GM21825 (cell line): ENCODE measurements around the gene CRK.
"Not testable (repeated sequence)": the region's sequence is repeated elsewhere in the genome, so short reads cannot be mapped to it uniquely, and the experiment has no call there.

Source experiments
- ATAC-seq: cut with Tn5 transposase; IDR thresholded peaks from one replicate; pipeline ENCODE4 v1.9.1; 2021; ENCODE audit warnings: mild to moderate bottlenecking, moderate library complexity; ENCODE audit not compliant: unreplicated experiment

CRK gene

DNA sequence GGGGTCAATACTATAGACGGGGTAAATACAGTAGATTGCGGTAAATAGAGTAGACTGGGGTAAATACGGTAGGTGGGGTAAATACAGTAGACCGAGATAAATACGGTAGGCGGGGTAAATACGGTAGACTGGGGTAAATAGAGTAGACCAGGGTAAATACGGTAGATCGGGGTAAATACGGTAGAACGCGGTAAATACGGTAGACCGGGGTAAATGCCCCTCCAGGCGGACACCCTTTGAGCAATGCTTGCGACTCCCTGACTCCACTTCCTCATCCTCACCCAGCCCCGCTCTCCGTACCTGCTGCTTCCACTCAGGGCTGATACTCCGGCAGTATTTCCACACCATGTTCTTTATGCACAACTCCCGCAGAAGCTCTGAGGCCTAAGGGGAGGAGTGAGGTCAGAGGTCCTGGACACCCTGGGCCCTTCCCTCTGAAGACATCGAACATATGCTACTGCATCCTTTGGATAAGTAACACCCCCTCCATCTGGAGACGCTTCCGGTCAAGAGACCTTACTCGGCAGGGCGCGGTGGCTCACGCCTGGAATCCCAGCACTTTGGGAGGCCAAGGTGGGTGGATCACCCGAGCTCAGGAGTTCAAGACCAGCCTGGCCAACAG lies 13.3 kb upstream of the CRK start:
- ATAC-seq, result no peak

- no peak for ATAC-seq
Measured at GRCh38 chr17:1467898-1468492, 12.0 kb upstream of the CRK start.

DNA sequence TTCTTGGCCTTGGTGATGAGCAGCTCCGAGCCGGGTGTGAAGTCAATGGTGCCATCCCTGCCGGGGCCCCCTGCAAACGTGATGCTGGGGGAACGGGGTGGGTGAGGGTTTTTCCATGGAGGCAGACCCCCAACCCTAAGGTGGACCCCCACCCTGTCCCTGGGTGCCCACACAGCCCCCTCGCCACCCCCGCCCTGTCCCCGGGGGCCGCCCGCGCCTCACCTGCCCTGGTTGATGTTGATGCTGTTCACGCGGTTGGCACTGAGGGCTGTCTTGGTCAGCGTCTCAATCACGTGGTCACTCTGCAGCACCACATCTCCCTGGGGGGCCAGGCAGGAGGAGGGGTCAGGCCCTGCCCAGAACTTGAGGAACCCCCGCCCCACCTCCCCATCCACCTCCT lies 11.2 kb upstream of the CRK start:
- ATAC-seq, result no peak

GRCh38 chr17:1464186-1464585 lies 8.2 kb upstream of the CRK start:
- no peak for ATAC-seq

GRCh38 chr17:1462164-1463112 lies 6.4 kb upstream of the CRK start:
- ATAC-seq, result no peak

- no peak for ATAC-seq
Measured at GRCh38 chr17:1461198-1461944, 5.3 kb upstream of the CRK start.

DNA sequence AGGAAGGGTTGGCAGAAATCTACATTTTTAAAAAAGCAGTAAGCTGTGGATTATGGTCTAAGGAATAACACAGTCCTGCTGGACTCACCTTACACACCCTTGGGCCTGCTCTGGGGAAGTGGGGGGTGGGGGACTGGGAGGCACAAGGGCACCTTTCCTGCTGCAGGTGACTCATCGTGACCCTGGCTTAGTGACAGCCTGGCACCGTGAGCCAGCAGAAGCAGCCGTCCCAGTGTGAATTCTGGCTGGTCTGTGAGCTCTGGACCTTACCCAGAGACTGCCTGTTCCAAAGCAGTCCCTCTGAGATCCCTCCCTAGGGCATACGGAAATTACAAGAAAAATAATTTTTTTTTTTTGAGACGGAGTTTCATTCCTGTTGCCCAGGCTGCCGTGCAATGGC lies 4.2 kb upstream of the CRK start:
- ATAC-seq, result no peak

DNA sequence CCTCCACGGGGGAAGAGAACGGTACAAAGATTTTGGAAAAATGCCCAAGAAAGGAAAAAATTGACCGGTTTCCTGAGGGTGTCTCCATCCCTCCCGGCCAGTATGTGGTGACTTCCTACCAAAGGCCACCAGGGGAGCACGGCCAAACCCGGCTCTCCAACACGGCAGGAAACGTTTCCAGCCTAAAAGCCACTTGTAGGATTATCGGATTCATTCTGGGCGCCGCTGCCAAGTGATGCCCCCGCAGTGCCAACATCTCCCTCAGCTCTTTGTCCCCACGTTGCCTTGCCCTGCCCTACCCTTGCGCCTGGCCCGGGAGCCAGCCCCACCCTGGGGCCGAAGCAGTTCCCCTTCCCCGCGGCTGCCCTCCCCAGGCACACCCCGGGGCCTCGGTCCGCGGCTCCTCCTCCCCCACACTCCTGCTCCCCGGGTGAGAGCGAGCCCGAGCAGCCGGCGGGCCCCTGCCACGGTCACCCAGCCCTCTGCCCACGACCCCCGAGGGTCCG lies 688 bp downstream of the CRK start:
- peak; percentile 38 for ATAC-seq

- ATAC-seq, result no peak
Measured at GRCh38 chr17:1454541-1454940, 1.5 kb downstream of the CRK start.

GRCh38 chr17:1453694-1454093 lies 2.3 kb downstream of the CRK start:
- not testable (repeated sequence) for ATAC-seq

GRCh38 chr17:1452836-1453235 lies 3.2 kb downstream of the CRK start:
- no peak for ATAC-seq

DNA sequence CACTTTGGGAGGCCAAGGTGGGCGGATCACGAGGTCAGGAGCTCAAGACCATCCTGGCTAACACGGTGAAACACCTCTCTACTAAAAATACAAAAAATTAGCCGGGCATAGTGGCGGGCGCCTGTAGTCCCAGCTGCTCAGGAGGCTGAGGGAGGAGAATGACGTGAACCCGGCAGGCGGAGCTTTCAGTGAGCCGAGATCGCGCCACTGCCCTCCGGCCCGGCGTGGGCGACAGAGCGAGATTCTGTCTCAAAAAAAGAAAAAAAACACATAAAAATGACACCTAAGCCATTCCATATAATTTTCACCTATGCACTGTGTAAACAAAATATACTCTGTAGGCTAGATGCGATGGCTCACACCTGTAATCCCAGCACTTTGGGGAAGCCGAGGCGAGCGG lies 5.8 kb downstream of the CRK start:
- ATAC-seq, result not testable (repeated sequence)

DNA sequence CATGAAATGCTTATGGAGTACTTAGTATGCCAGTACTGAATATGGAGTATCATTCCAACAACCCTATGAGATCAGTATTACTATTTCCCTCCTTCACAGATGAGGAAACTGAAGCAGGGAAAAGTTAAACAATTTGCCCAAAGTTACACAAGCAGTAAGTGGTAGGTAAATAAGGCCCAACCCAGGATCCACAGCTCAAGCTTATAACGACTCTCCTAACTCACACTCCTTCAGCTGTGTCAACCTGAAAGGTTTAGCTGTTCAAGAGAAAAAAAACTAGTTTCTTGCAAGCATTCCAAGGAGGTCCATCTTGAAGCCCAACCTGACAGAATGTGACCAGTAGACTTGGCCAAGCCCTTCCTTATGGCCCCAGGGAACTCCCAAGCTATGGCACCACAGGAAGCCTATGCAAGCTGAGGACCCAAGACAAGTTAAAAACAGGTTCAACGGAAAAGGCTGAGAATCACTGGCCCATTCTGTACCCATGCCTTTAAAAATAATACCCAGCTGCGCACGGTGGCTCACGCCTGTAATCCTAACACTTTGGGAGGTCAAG lies 6.5 kb downstream of the CRK start:
- ATAC-seq, result no peak

GRCh38 chr17:1447052-1447451 lies 9.0 kb downstream of the CRK start:
- ATAC-seq, result no peak

DNA sequence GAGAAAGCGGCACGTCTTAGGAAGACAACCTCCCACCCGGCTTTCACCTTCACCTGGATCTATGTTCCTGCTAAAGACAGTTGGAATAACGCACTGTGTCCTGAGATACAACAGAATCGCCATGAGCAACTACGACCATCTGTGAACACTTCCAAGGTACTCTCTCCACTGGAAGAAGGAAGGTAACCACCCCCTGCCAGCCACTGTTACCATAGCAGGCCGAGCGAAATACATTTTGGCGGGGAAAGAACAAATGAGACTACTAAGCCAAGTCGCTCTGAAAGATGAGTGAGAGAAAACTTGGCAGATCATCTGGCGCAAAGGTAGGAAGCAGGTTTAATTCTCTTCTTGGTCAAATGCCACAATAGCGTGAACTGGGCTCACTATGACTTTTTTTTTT lies 9.8 kb downstream of the CRK start:
- ATAC-seq, result no peak

- not testable (repeated sequence) for ATAC-seq
Measured at GRCh38 chr17:1445695-1446094, 10.3 kb downstream of the CRK start.

- not testable (repeated sequence) for ATAC-seq
Measured at GRCh38 chr17:1442721-1443120, 13.3 kb downstream of the CRK start.

- no peak for ATAC-seq
Measured at GRCh38 chr17:1442187-1442586, 13.8 kb downstream of the CRK start.

DNA sequence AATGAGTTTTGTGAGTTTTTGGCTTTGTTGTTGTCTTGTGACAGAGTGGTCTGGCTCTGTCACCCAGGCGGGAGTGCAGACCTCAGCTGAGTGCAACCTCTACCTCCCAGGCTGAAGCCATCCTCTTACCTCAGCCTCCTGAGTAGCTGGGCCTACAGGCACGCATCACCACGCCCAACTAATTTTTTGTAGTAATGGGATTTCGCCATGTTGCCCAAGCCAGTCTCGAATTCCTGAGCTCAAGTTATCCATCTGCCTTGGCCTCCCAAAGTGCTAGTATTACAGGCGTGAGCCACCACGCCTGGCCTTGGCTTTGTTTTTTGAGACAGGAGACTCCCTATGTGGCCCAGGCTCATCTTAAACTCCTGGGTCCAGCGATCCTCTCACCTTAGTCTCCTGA lies 15.1 kb downstream of the CRK start:
- ATAC-seq, result no peak

DNA sequence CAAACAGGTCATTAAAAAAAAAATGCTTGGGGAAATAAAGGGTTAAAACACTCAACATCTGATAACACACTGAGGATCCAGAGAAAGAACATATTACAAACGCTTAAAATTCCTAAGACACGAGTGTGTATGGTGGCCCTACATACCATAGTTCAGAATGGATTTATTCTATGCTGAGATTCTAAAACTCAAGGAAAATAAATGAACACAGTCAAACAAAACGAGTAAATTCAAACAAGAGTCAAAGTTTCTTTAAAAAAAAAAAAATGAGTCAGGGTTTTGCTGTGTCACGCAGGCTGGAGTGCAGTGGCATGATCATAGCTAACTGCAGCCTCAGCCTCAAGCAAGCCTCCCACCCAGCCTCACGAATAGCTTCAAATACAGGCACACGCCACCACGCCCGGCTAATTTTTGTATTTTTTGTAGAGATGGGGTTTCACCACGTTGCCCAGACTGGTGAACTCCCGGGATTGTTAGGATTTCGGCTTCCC lies 17.4 kb downstream of the CRK start:
- ATAC-seq, result no peak

- ATAC-seq, result no peak
Measured at GRCh38 chr17:1435326-1435725, 20.7 kb downstream of the CRK start.
